NB4 (cell line): ENCODE results near the gene C1QL2.

Experiments
- MYC ChIP-seq: IDR thresholded peaks from 2 replicates; pipeline ENCODE4 v1.6.1; 2011; ENCODE audit warnings: low read depth, low read length
- POLR2A ChIP-seq: IDR thresholded peaks from 2 replicates; pipeline ENCODE4 v1.6.1; 2011; ENCODE audit warnings: mild to moderate bottlenecking; ENCODE audit not compliant: insufficient read length; ENCODE audit errors: extremely low read depth
- TF ChIP-seq, protein P1 (sequence below): IDR thresholded peaks from one replicate; pipeline ENCODE4 v1.5.1; 2012; ENCODE audit warnings: low read depth, low read length
- TF ChIP-seq, protein P2 (sequence below): IDR thresholded peaks from 2 replicates; pipeline ENCODE4 v1.6.1; 2011; ENCODE audit warnings: low read depth, low read length

DNA sequence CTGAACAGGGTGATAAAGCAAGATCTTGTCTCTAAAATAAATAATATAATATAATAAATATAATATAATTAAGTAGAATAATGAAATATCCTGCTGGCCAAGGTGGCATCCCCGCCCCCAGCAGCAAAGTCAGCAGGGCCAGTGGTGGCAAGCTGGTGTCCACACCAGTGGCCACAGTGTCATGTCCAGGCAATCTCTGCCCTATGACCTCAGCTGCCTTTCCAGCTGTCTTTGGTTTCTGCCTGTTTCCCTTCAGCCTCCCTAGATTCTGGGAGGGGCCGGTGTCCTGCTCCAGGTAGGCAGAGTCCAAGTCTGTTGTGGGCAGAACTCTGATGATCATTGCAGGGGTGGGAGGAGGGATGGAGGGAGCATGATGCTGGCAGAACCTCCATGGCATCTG is 48.9 kb upstream of the C1QL2 start:
- TF ChIP-seq, protein P1, sequence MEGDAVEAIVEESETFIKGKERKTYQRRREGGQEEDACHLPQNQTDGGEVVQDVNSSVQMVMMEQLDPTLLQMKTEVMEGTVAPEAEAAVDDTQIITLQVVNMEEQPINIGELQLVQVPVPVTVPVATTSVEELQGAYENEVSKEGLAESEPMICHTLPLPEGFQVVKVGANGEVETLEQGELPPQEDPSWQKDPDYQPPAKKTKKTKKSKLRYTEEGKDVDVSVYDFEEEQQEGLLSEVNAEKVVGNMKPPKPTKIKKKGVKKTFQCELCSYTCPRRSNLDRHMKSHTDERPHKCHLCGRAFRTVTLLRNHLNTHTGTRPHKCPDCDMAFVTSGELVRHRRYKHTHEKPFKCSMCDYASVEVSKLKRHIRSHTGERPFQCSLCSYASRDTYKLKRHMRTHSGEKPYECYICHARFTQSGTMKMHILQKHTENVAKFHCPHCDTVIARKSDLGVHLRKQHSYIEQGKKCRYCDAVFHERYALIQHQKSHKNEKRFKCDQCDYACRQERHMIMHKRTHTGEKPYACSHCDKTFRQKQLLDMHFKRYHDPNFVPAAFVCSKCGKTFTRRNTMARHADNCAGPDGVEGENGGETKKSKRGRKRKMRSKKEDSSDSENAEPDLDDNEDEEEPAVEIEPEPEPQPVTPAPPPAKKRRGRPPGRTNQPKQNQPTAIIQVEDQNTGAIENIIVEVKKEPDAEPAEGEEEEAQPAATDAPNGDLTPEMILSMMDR: no peak
- TF ChIP-seq MYC (no peak), POLR2A (no peak)
- TF ChIP-seq, protein P2, sequence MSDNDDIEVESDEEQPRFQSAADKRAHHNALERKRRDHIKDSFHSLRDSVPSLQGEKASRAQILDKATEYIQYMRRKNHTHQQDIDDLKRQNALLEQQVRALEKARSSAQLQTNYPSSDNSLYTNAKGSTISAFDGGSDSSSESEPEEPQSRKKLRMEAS: no peak
